HUES64 (cell line): Measurements from ENCODE around the gene RNF208.

Experiments used
- H3K27ac ChIP-seq: 2 replicates; pipeline ENCODE4 v1.7.0; 2013; ENCODE audit warnings: low read depth, low read length, inconsistent platforms
- H3K27me3 ChIP-seq: 2 replicates; pipeline ENCODE4 v1.6.1; 2013; ENCODE audit warnings: mild to moderate bottlenecking, low read length; ENCODE audit not compliant: insufficient read depth
- H3K36me3 ChIP-seq: 2 replicates; pipeline ENCODE4 v1.6.1; 2013; ENCODE audit warnings: mild to moderate bottlenecking, low read length; ENCODE audit not compliant: insufficient read depth
- H3K4me1 ChIP-seq: 2 replicates; pipeline ENCODE4 v1.6.1; 2013; ENCODE audit warnings: mild to moderate bottlenecking, low read length, moderate library complexity; ENCODE audit not compliant: insufficient read depth
- H3K4me3 ChIP-seq: 2 replicates; pipeline ENCODE4 v1.5.1; 2013; ENCODE audit warnings: mild to moderate bottlenecking, low read length, moderate library complexity
- H3K9ac ChIP-seq: 2 replicates; pipeline ENCODE4 v1.6.1; 2013; ENCODE audit warnings: mild to moderate bottlenecking, low read depth, low read length
- H3K9me3 ChIP-seq: 2 replicates; pipeline ENCODE4 v1.6.1; 2013; ENCODE audit warnings: low read depth, low read length; ENCODE audit not compliant: insufficient read depth
- WGBS: fragments of 150-250, 120-280 bp; methylation state at CpG from one replicate; pipeline ENCODE4 v1.1.7; 2013; ENCODE audit warnings: missing lambda C conversion rate; 5-methylcytosine and 5-hydroxymethylcytosine counted together

Gene RNF208

DNA sequence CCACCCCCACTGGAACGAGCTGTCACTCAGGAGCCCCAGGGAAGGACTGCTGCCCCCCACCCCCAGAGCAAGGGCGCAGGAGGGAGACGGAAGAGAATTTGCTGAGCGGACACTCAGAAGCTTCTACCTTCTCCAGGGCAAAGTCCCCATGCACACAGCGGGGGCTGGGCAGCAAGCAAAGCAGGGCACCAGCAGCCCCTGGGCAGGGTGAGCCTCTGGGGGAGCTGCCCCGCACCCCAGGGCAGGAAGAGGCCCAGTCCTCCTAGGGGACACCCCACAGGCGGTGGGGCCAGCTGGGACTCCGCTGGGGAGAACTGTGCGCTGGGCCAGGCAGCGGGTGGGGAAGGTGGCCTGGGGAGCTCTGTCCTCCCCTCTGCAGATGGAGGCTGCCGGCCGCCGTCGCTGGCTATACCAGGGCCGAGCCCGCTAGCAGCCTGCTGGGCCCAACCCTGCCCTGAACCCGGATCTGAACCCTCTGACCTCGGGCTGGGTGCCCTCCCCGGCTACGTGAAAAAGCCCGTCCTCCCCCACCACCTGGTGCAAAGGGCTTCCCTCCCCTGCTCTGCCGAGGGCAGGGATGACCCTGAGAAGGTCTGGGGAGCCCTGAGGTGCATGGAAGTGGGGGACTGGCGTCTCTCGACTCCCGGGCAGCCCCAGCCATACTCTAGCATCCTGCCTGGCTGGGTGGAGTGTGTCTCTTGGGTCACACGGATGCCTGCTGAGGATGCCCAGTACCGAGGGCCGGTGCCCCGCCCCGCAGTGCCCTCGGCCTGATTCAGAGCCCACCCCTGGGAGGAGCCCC lies 8.1 kb upstream of the RNF208 start:
- no peaks in the 10 kb centered on the region for H3K27me3 ChIP-seq
- no peak overlapping the region for H3K9ac ChIP-seq
- H3K4me1 ChIP-seq: no peaks in the 10 kb centered on the region
- H3K4me3 ChIP-seq: no peak overlapping the region
- H3K27ac ChIP-seq: no peak overlapping the region
- WGBS: 85% methylated on average over 31 of the region's 31 CpGs
- H3K36me3 ChIP-seq: no peaks in the 10 kb centered on the region
- H3K9me3 ChIP-seq: no peaks in the 10 kb centered on the region

- Histone ChIP-seq H3K4me3 (no peak overlapping the region), H3K9ac (no peak overlapping the region), H3K36me3 (no peaks in the 10 kb centered on the region), H3K4me1 (no peaks in the 10 kb centered on the region), H3K27me3 (no peaks in the 10 kb centered on the region), H3K9me3 (no peaks in the 10 kb centered on the region), H3K27ac (no peak overlapping the region)
- 91% methylated on average over 27 of the region's 27 CpGs for WGBS
Measured at GRCh38 chr9:137228968-137229896, 7.2 kb upstream of the RNF208 start.

- Histone ChIP-seq H3K9me3 (no peaks in the 10 kb centered on the region), H3K27ac (no peak overlapping the region), H3K36me3 (no peaks in the 10 kb centered on the region), H3K27me3 (no peaks in the 10 kb centered on the region), H3K4me3 (no peak overlapping the region), H3K9ac (no peak overlapping the region), H3K4me1 (no peaks in the 10 kb centered on the region; the same call in 1 of the 2 replicates)
- 93% methylated on average over 29 of the region's 29 CpGs for WGBS
Measured at GRCh38 chr9:137228506-137228967, 6.5 kb upstream of the RNF208 start.

GRCh38 chr9:137227853-137228505 lies 5.9 kb upstream of the RNF208 start:
- no peak overlapping the region for H3K9ac ChIP-seq
- WGBS: 71% methylated on average over 17 of the region's 18 CpGs

DNA sequence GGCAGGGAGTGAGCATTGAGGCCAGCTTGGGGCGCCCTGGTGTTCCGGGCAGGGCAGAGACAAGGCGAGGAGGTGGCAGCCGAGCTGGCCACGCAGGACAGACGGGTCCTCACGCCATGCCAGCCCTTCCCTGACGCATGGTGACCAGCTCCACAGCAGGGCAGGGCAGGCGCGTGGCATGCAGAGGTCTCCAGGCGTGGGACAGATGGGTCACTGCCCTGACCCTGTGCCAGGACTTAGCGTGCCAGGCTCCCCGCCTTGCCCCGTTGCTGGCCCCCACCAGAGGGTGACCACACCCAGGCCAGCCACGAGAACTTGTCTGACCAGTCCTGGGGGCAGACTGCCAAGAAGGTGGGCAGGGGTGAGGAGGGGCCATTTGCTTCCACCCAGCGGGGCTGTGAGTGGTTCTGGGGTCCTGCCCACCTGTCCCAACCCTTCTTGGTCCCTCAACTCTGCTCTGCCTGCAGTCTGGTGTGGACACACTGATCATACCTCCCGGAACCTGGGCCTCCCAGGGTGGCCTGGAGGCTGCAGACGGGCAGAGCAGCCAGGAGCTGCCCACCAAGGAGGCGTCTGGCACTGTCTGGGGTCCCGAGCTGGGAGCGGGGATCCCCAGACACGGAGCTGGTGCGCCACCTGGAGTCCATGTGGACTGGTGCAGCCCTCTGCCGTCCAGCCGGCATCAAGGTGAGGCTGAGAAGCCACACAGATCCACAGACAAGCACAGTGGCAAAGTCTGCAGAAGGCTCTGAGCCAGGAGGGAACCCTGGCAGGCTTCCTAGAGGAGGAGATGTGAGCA lies 5.2 kb upstream of the RNF208 start, which contains the start of gene RNF224:
Gene RNF224 (plus strand): TSS at position 449 of the 799 bp plus-strand sequence. CDS start 834 bp downstream, outside the sequence.
- H3K9ac ChIP-seq: no peak within 1 kb of the TSS

More at GRCh38 chr9:137227853-137228505, 5.9 kb upstream of the RNF208 start:
- no peak overlapping the region for H3K4me3 ChIP-seq
- H3K27me3 ChIP-seq: peaks cover 2% of the 10 kb centered on the region
- H3K27ac ChIP-seq: no peak overlapping the region
- H3K9me3 ChIP-seq: no peaks in the 10 kb centered on the region
- no peaks in the 10 kb centered on the region; the same call in 1 of the 2 replicates for H3K4me1 ChIP-seq
- H3K36me3 ChIP-seq: no peaks in the 10 kb centered on the region

DNA sequence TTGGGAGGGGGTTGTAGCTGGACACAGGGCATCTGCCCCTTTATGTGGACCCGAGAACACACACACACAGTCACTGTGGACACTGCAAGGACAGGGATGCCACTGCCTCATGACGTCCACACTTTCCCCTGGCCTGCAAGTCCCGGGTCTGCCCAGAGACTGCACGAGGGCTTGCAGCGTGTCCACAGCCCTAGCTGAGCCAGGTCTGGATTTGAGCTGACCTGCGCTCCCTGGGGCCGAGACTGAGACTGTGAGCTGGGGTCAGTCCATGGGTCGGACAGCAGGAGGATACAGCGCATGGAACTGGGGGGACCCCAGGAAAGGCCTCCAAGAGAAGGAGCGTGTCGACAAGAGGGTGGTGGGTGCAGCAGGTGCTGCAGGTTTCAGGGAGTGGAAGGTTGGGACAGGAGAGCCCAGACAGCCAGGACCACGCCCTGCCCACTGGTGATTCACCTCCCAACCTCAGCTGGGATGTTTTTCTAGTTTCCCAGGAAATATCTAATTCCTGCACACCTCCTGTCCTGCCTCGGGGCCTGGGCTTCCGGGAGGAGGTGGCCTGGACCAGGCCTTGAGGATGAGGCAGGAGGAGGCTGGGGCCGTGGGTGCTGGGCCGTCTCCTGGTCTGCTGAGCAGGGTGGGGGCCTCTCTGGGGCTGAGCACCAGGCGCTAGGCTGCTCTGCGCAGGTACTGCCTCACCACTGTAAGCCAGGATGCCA lies 4.5 kb upstream of the RNF208 start:
- Histone ChIP-seq H3K27me3 (peaks cover 10% of the 10 kb centered on the region), H3K4me3 (no peak overlapping the region), H3K9ac (no peak overlapping the region), H3K4me1 (no peaks in the 10 kb centered on the region; the same call in 1 of the 2 replicates), H3K27ac (no peak overlapping the region), H3K36me3 (no peaks in the 10 kb centered on the region), H3K9me3 (no peaks in the 10 kb centered on the region)
- 90% methylated on average over 18 of the region's 18 CpGs for WGBS

More for the DNA sequence above, 5.2 kb upstream of the RNF208 start, which contains the start of gene RNF224:
- H3K9me3 ChIP-seq: no peaks in the 10 kb centered on the region
- peaks cover 9% of the 10 kb centered on the region for H3K27me3 ChIP-seq
- no peaks in the 10 kb centered on the region; the same call in 1 of the 2 replicates for H3K4me1 ChIP-seq
- no peak within 1 kb of the TSS for H3K4me3 ChIP-seq
- 60% methylated on average over 25 of the region's 25 CpGs for WGBS
- H3K27ac ChIP-seq: no peak within 1 kb of the TSS
- no peaks in the 10 kb centered on the region for H3K36me3 ChIP-seq

GRCh38 chr9:137225699-137226331 lies 3.8 kb upstream of the RNF208 start:
- H3K36me3 ChIP-seq: no peaks in the 10 kb centered on the region
- H3K4me1 ChIP-seq: no peaks in the 10 kb centered on the region; the same call in 1 of the 2 replicates
- H3K4me3 ChIP-seq: no peak overlapping the region
- no peak overlapping the region for H3K27ac ChIP-seq
- H3K27me3 ChIP-seq: peaks cover 10% of the 10 kb centered on the region
- 88% methylated on average over 21 of the region's 21 CpGs for WGBS
- no peak overlapping the region for H3K9ac ChIP-seq
- no peaks in the 10 kb centered on the region for H3K9me3 ChIP-seq

- Histone ChIP-seq H3K27me3 (peaks cover 10% of the 10 kb centered on the region), H3K27ac (no peak within 1 kb of the TSS), H3K4me1 (no peaks in the 10 kb centered on the region; the same call in 1 of the 2 replicates), H3K9me3 (no peaks in the 10 kb centered on the region), H3K4me3 (peak within 1 kb of the TSS; percentile 83), H3K36me3 (no peaks in the 10 kb centered on the region), H3K9ac (peak within 1 kb of the TSS; percentile 84)
- WGBS: 80% methylated on average over 23 of the region's 23 CpGs
Measured at GRCh38 chr9:137224830-137225694, 3.0 kb upstream of the RNF208 start, which contains the start of gene CYSRT1. Gene CYSRT1, plus strand, starts transcription at chr9:137225174. Its CDS starts 448 bp downstream, at chr9:137225622.
